Kidney glomerular epithelial cell (primary cell): Measurements from ENCODE around the gene SENP2.
"Not testable (repeated sequence)": the region's sequence is repeated elsewhere in the genome, so short reads cannot be mapped to it uniquely, and the experiment has no call there.

Experiments used
- DNase-seq: peaks from one replicate; lab custom pipeline; 2025; lab: John Stamatoyannopoulos, UW

The SENP2 gene

GRCh38 chr3:185647880-185648210, 61.8 kb downstream of the SENP2 start:
- no peak for DNase-seq

- no peak for DNase-seq
Measured at GRCh38 chr3:185648396-185648795, 62.3 kb downstream of the SENP2 start.

- no peak for DNase-seq
Measured at GRCh38 chr3:185649414-185649813, 63.3 kb downstream of the SENP2 start.

GRCh38 chr3:185651971-185652370, 65.9 kb downstream of the SENP2 start:
- DNase-seq: no peak

- no peak for DNase-seq
Measured at GRCh38 chr3:185653949-185654757, 68.1 kb downstream of the SENP2 start.

- no peak for DNase-seq
Measured at GRCh38 chr3:185654758-185655145, 68.7 kb downstream of the SENP2 start.

GRCh38 chr3:185655426-185656320, 69.6 kb downstream of the SENP2 start:
- no peak for DNase-seq

GRCh38 chr3:185656321-185656840, 70.3 kb downstream of the SENP2 start:
- peak; percentile 96 for DNase-seq

- DNase-seq: no peak
Measured at GRCh38 chr3:185657211-185657610, 71.1 kb downstream of the SENP2 start.

- no peak for DNase-seq
Measured at GRCh38 chr3:185657691-185658503, 71.8 kb downstream of the SENP2 start.

GRCh38 chr3:185658504-185658912, 72.4 kb downstream of the SENP2 start:
- DNase-seq: peak; percentile 94

- DNase-seq: peak; percentile 63
Measured at GRCh38 chr3:185658943-185659342, 72.8 kb downstream of the SENP2 start.

- peak; percentile 71 for DNase-seq
Measured at GRCh38 chr3:185659942-185660921, 74.1 kb downstream of the SENP2 start.

- not testable (repeated sequence) for DNase-seq
Measured at GRCh38 chr3:185661296-185661695, 75.2 kb downstream of the SENP2 start.

GRCh38 chr3:185661772-185662171, 75.7 kb downstream of the SENP2 start:
- DNase-seq: no peak

- no peak for DNase-seq
Measured at GRCh38 chr3:185663929-185664328, 77.8 kb downstream of the SENP2 start.

GRCh38 chr3:185667574-185667973, 81.5 kb downstream of the SENP2 start:
- no peak for DNase-seq

- peak; percentile 73 for DNase-seq
Measured at GRCh38 chr3:185677146-185677829, 91.2 kb downstream of the SENP2 start.

- no peak for DNase-seq
Measured at GRCh38 chr3:185678027-185678426, 91.9 kb downstream of the SENP2 start.

- no peak for DNase-seq
Measured at GRCh38 chr3:185680231-185680630, 94.1 kb downstream of the SENP2 start.
